COLO829 (cell line): Measurements from ENCODE around the gene ADD1.

Experiments
- DNase-seq: peaks from one replicate; pipeline ENCODE4 v3.0.0; 2012; ENCODE audit warnings: low spot score

Gene ADD1

GRCh38 chr4:2805712-2806389, 37.8 kb upstream of the ADD1 start:
- no peak for DNase-seq

GRCh38 chr4:2806390-2807355, 37.0 kb upstream of the ADD1 start:
- no peak for DNase-seq

GRCh38 chr4:2807571-2807970, 36.1 kb upstream of the ADD1 start:
- no peak for DNase-seq

- no peak for DNase-seq
Observed at GRCh38 chr4:2808001-2808400, 35.6 kb upstream of the ADD1 start.

- no peak for DNase-seq
Observed at GRCh38 chr4:2809610-2810180, 33.9 kb upstream of the ADD1 start.

- DNase-seq, result no peak
Observed at GRCh38 chr4:2810388-2810787, 33.3 kb upstream of the ADD1 start.

GRCh38 chr4:2811830-2812611, 31.6 kb upstream of the ADD1 start:
- DNase-seq, result peak; percentile 78

- no peak for DNase-seq
Observed at GRCh38 chr4:2812612-2813354, 30.9 kb upstream of the ADD1 start.

- no peak for DNase-seq
Observed at GRCh38 chr4:2813446-2814405, 29.9 kb upstream of the ADD1 start.

GRCh38 chr4:2814627-2815270, 28.9 kb upstream of the ADD1 start:
- DNase-seq, result no peak

- DNase-seq, result no peak
Observed at GRCh38 chr4:2816401-2816954, 27.2 kb upstream of the ADD1 start.

- DNase-seq, result no peak
Observed at GRCh38 chr4:2817137-2817536, 26.5 kb upstream of the ADD1 start.

- DNase-seq, result no peak
Observed at GRCh38 chr4:2817701-2818350, 25.8 kb upstream of the ADD1 start.

- DNase-seq, result no peak
Observed at GRCh38 chr4:2818351-2818939, 25.2 kb upstream of the ADD1 start.

- no peak for DNase-seq
Observed at GRCh38 chr4:2819244-2820215, 24.1 kb upstream of the ADD1 start.

GRCh38 chr4:2820216-2820982, 23.2 kb upstream of the ADD1 start:
- DNase-seq, result no peak
